GM19438 (cell line): ENCODE results near the gene TACC3.

Experiments
- ATAC-seq: cut with Tn5 transposase; IDR thresholded peaks from one replicate; pipeline ENCODE4 v1.9.1; 2021; ENCODE audit warnings: low read depth; ENCODE audit not compliant: unreplicated experiment

The TACC3 gene

GRCh38 chr4:1721666-1722550 lies 587 bp downstream of the TACC3 start:
- ATAC-seq = no peak

GRCh38 chr4:1722551-1723118 lies 1.3 kb downstream of the TACC3 start:
- ATAC-seq = no peak

- no peak for ATAC-seq
Observed at GRCh38 chr4:1723131-1723801, 1.9 kb downstream of the TACC3 start.

DNA sequence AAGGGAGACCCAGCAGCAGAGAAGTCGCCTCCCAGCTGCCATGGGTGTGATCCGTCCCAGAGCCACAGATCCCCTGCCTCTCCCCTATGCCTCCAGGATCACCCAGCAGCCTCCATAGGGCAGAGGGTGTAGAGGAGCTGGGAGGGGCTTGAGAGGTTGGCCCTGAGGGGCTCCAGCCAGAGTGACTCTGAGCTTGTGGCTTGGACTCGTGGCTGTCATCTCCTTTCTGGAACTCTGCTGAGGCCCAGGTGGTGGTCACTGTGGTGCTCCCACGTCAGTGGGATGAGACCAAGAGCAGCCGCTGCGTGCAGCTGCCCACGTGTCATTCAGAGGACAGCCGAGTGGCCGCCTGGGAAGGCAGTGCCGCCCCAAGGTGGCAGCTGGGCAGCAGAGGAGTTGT lies 4.2 kb downstream of the TACC3 start:
- no peak for ATAC-seq

DNA sequence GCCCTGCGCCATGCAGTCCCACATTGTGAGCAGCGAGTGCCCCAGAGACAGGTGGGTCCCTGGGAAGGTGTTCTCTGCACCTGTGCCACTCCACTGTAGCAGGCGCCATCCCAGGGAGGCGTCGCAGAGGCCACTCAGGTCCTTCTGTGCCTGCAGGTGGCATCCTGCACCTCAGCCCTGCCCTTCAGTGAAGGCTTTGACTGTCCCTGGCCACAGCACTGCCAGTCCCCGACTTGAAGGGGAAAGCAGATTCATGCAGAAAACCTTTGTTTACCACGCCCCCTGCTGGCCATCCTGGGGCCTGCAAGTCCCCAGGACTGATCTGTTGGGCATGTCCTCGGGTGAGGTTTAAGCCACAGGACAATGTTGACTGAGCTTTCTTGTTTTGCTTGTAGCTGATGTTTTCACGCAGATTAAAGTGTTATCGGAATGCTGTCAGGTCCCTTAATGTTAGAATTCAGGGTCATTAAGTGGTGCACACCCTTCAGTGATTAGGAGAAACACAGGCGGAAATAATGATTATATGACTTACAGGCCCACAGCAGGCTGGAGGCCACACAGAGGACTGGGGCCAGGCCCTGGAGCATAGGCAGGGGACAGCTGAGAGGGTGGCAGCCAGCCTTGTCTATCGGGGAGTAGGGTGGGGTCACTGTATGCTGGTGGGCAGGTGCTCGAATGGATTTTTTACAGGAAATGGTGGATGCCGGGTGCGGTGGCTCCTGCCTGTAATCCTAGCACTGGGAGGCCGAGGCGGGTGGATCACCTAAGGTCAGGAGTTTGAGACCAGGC lies 5.0 kb downstream of the TACC3 start:
- no peak for ATAC-seq

- no peak for ATAC-seq
Observed at GRCh38 chr4:1727117-1728031, 6.1 kb downstream of the TACC3 start.

- ATAC-seq = no peak
Observed at GRCh38 chr4:1728061-1728980, 7.0 kb downstream of the TACC3 start.

DNA sequence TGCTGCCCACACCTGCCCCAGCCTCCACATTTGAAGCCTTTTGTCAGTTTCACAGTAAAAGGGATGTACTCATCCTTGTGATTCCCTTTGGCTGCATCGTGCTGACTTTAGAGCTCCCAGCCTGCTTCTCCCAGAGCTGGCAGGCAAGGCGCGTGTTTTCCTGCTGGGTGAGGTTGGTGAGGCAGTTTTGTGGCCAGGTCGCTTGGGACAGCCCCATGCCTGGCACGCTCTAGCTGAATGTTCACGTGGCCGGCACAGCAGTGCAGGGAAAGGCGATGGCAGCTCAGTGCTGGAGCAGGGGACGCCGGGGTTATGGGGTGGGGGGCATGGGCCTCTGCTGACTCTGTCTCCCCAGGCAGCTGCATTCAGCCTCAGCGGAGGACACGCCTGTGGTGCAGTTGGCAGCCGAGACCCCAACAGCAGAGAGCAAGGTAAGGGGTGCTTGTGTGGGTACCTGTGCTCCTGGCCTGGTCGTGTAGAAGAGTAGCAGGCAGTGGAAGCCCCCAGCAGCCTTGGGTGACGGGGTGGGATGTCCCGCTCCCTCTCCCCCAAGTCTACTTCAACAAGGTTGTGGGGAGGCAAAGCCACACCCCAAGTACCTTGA lies 9.3 kb downstream of the TACC3 start:
- no peak for ATAC-seq

GRCh38 chr4:1731180-1731579 lies 9.9 kb downstream of the TACC3 start:
- no peak for ATAC-seq

GRCh38 chr4:1732911-1733310 lies 11.6 kb downstream of the TACC3 start:
- no peak for ATAC-seq

DNA sequence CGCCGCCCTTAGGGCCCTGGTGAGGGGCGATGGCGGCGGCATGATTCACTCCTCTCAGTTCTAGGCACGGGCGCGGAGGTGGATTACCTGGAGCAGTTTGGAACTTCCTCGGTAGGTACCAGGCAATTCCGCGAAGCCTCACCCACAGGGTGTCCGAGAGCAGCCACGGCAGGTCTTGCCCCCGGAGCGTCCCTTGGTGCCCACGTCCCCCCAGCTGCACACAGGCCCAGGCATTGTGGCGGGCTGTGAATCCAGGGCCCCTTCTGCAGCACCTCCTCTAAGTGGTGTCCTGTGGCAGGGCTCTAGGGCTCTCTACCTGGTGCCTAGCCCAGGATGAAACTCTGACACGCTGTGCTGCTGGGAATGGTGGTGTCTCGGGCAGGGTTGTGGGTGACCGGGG lies 13.9 kb downstream of the TACC3 start:
- ATAC-seq = no peak

- ATAC-seq = no peak
Observed at GRCh38 chr4:1736812-1737211, 15.5 kb downstream of the TACC3 start.

GRCh38 chr4:1737666-1738065 lies 16.3 kb downstream of the TACC3 start:
- no peak for ATAC-seq

DNA sequence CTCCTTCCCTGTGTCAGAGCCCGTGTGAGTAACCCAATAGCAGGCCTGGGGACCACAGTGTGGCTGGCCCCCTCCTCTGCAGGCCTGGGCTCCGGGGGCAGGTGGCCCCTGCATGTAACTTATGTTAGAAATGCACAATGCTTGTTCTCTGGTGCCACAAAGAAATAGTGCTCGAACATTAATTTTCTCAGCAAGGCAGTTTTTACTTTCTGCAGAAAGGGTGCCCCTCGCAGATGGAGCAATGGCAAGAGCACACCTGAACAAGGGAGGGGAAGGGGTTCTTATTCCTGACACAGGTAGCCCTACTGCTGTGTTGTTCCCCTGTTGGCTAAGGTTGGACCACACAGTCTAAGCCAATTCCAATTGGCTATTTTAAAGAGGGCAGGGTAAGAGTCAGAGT lies 17.1 kb downstream of the TACC3 start:
- ATAC-seq = no peak

GRCh38 chr4:1739358-1739757 lies 18.0 kb downstream of the TACC3 start:
- ATAC-seq = no peak

DNA sequence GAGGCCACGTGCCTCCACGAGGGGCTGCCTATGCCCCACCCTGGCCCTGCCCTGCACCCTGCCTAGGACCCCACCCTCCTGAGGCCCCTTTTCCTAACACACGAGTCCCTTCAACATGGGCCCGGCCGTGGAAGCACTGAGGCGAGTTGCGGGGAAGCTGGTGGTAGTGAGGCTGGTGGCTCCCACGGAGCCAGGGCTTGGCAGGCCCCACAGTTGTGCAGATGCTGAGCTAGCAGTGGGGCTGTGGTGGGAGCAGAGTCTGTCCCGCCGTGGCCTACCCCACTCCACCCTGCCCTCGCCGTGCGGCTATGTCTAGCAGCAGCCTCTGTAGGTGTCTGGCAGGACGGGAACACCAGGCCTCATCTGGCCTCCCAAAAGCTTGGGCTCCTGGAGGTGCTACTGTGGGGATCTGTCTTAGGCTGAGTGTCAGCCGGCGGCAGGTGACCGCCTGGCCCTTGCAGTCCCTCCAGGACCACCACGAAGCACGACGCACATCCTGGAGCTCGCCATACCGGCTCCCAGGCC lies 18.8 kb downstream of the TACC3 start:
- no peak for ATAC-seq

- no peak for ATAC-seq
Observed at GRCh38 chr4:1741208-1741607, 19.9 kb downstream of the TACC3 start.

GRCh38 chr4:1743551-1743950 lies 22.2 kb downstream of the TACC3 start:
- no peak for ATAC-seq
